Measurements from ENCODE around the gene CALML6.

GRCh38 chr1:1893291-1893985 lies 21.6 kb upstream of the CALML6 start:
- TF ChIP-seq CTCF (IDR thresholded peaks at IDR 0.05) (no peak), POLR2AphosphoS5 (IDR thresholded peaks at IDR 0.05) (no peak)

Data from breast epithelium (tissue), 3 donors.